GM18508 (cell line): Measurements from ENCODE around the gene FHOD3.
"Not testable (repeated sequence)": the region's sequence is repeated elsewhere in the genome, so short reads cannot be mapped to it uniquely, and the experiment has no call there.

Experiments
- ATAC-seq: cut with Tn5 transposase; IDR thresholded peaks from one replicate; pipeline ENCODE4 v1.9.1; 2021; ENCODE audit warnings: moderate number of reproducible peaks; ENCODE audit not compliant: insufficient read depth, unreplicated experiment

FHOD3 gene

DNA sequence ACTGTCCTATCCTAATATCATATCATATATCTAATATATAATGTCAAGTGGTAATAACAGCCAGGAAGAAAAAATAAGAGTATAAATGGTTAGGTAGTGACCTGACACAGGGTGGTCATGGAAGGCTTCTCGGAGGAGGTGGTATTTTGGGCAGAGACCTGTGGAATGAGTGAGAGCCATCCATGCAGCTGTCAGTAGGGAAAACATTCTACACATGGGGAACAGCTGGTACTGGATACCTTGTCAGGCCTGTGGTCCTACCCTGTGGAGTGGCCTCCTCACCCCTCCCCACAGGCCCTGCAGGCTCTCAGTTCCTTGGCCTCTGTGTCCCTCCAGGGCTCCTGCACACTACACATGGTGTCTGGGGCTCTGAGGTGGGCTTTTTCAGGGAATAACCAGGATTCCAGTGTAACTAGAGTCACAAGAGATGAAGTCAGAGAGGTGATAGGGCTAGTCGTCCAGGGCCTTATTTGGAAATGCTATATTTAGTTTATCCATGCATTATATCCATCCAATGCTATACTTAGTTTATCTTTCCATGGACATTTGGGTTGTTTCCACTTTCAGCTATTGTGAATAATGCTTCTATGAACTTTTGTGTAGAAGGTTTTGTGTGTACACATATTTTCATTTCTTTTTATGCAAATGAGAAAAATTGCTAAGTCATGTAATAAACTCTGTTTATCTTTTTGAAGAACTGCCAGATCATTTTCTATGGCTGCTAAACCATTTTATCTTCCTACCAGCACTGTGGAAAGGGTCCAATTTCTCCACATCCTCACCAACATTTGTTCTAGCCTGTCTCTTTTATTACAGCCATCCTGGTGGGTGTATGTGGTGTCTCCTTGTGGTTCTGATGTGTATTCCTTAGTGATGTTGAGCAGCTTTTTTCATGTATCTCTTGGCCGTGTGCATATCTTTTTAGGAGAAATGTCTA lies 455.7 kb downstream of the FHOD3 start:
- ATAC-seq, result no peak

DNA sequence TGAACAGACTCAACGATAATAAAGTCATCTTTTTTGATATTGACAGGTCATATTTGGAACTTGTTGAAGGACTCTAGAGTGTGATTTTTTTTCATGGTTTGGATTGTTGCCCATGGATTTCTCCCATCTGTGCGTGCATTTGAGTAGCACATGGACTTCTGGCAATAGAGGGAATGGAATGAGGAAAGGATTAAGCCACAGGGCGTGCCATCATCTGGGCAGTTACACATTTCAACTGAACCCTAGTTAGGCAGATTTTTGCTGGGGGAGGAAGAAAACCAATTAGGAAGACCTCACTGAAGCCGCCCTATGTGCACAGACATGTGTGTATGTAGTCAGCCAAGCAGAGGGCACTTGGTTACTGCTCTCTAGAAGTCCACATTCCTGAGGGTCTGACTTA lies 458.7 kb downstream of the FHOD3 start:
- no peak for ATAC-seq

- no peak for ATAC-seq
These were observed 459.6 kb downstream of the FHOD3 start for GRCh38 chr18:36757081-36757480.

GRCh38 chr18:36757991-36758390 lies 460.5 kb downstream of the FHOD3 start:
- ATAC-seq, result no peak

- ATAC-seq, result no peak
These were observed 461.1 kb downstream of the FHOD3 start for GRCh38 chr18:36758623-36759022.

DNA sequence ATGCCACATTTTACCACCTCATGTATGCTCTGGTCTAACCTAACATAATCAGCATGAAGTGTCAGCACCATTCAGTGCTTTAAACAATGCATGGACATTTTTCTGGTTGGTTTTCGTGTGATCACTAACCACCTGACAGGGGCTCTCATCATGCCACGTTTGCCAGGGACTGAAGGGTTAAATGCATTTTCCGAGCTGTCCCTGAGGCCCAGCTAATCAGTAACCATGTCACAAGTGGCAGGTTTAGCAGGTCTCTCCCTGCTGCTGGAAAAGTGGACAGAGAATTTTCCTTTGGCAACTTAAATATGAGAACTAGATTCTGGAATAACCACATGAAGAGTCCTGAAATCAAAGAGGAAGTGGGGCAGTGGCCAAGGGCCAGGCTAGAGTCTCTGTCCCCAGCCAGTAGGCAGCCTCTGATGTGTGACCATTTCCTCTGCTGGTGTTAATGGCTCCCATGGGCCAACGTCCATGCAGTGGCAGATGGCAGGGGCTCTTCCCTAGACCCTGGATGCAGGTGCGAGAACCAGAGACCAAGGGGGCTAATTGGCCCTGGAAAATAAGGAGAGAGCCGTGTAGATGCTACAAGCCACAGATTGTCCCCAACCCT lies 461.8 kb downstream of the FHOD3 start:
- no peak for ATAC-seq

- no peak for ATAC-seq
These were observed 463.1 kb downstream of the FHOD3 start for GRCh38 chr18:36760598-36760997.

- no peak for ATAC-seq
These were observed 463.7 kb downstream of the FHOD3 start for GRCh38 chr18:36761186-36761698.

- no peak for ATAC-seq
These were observed 464.6 kb downstream of the FHOD3 start for GRCh38 chr18:36762074-36762473.

GRCh38 chr18:36762965-36763364 lies 465.5 kb downstream of the FHOD3 start:
- not testable (repeated sequence) for ATAC-seq

- no peak for ATAC-seq
These were observed 469.3 kb downstream of the FHOD3 start for GRCh38 chr18:36766836-36767235.

- ATAC-seq, result no peak
These were observed 471.7 kb downstream of the FHOD3 start for GRCh38 chr18:36769172-36769571.

- no peak for ATAC-seq
These were observed 472.2 kb downstream of the FHOD3 start for GRCh38 chr18:36769611-36770314.

GRCh38 chr18:36770315-36770946 lies 472.9 kb downstream of the FHOD3 start:
- no peak for ATAC-seq

- ATAC-seq, result peak; percentile 64
These were observed 473.7 kb downstream of the FHOD3 start for GRCh38 chr18:36771245-36771644.

GRCh38 chr18:36772241-36772723 lies 474.8 kb downstream of the FHOD3 start:
- no peak for ATAC-seq

- ATAC-seq, result no peak
These were observed 477.9 kb downstream of the FHOD3 start for GRCh38 chr18:36775396-36775795.

DNA sequence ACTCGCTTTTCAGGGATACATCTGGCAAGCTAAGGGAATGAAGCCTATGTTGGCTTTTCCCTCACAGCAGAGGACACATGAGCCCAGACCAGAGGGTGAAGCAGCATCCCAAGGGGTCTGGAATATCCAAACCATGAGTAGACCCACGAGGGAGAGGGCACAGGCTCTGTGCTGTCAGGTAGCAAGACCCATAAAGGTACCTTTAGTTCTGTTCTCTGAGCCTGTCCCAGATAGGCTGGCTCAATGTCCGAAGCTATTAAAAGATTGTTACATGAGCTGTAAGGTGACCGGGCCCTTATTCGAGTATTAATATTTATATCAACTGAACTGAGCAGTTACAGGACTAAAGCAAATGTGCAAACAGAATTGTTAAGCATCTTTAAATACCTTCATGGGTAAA lies 479.1 kb downstream of the FHOD3 start:
- no peak for ATAC-seq

- ATAC-seq, result no peak
These were observed 480.1 kb downstream of the FHOD3 start for GRCh38 chr18:36777566-36777965.

DNA sequence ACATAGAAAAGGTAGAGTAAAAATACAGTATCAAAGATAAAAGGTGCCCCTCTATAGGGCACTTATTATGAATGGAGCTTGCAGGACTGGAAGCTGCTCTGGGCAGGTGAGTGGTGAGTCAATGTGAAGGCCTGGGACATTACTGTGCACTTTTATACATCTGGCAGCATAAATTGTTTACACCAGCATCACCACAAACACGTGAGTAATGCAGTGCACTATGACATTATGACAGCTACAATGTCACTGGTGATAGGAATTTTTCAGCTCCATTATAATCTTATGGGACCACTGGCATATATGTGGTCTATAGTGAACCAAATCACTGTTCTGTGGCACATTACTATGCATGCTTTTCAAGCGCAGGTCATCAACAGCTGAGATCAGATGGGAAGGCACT lies 483.2 kb downstream of the FHOD3 start:
- ATAC-seq, result no peak
